H9 (cell line): ENCODE measurements around the gene ENKD1. TPM values are rescaled to one million over a fixed set of nuclear protein-coding genes. Genes with fewer than 3 reads are reported as not detected.

Experiments used
- DNase-seq: peaks from one replicate; pipeline ENCODE4 v3.0.0-alpha.2; 2017
- H2AFZ ChIP-seq: one replicate; pipeline ENCODE4 v1.6.1; 2013; ENCODE audit warnings: mild to moderate bottlenecking, low read length, control low read depth, moderate library complexity
- H2AK5ac ChIP-seq: 2 replicates; pipeline ENCODE4 v1.6.1; 2013; ENCODE audit warnings: low read length, control low read depth, mixed read lengths; ENCODE audit not compliant: insufficient read length
- H2BK120ac ChIP-seq: one replicate; pipeline ENCODE4 v1.6.1; 2013; ENCODE audit warnings: low read depth, mild to moderate bottlenecking, low read length, control low read depth, inconsistent platforms; ENCODE audit not compliant: poor library complexity, severe bottlenecking
- H2BK12ac ChIP-seq: 2 replicates; pipeline ENCODE4 v1.6.1; 2013; ENCODE audit warnings: low read length, control low read depth, mixed read lengths, low read depth; ENCODE audit not compliant: insufficient read length
- H2BK15ac ChIP-seq: 2 replicates; pipeline ENCODE4 v1.6.1; 2013; ENCODE audit warnings: low read depth, low read length, control low read depth
- H2BK20ac ChIP-seq: one replicate; pipeline ENCODE4 v1.6.1; 2013; ENCODE audit warnings: low read depth, mild to moderate bottlenecking, low read length, control low read depth, inconsistent platforms; ENCODE audit not compliant: poor library complexity, severe bottlenecking
- H2BK5ac ChIP-seq: 2 replicates; pipeline ENCODE4 v1.6.1; 2013; ENCODE audit warnings: low read length, control low read depth, mixed read lengths; ENCODE audit not compliant: insufficient read length
- H3K14ac ChIP-seq: 2 replicates; pipeline ENCODE4 v1.6.1; 2013; ENCODE audit warnings: low read length, control low read depth; ENCODE audit not compliant: insufficient read depth
- H3K18ac ChIP-seq: 2 replicates; pipeline ENCODE4 v1.6.1; 2013; ENCODE audit warnings: low read depth, mild to moderate bottlenecking, mixed read lengths, low read length, control low read depth; ENCODE audit not compliant: insufficient read length
- H3K23ac ChIP-seq: 2 replicates; pipeline ENCODE4 v1.6.1; 2013; ENCODE audit warnings: low read length, control low read depth, mixed read lengths, low read depth; ENCODE audit not compliant: insufficient read length
- H3K23me2 ChIP-seq: 2 replicates; pipeline ENCODE4 v1.6.1; 2013; ENCODE audit warnings: low read depth, mild to moderate bottlenecking, mixed read lengths, low read length, control low read depth; ENCODE audit not compliant: insufficient read length, poor library complexity, severe bottlenecking
- H3K27ac ChIP-seq: 2 replicates; pipeline ENCODE4 v1.5.1; 2013; ENCODE audit warnings: low read length, control low read depth, mixed read lengths, low read depth; ENCODE audit not compliant: insufficient read length
- H3K27me3 ChIP-seq: 2 replicates; pipeline ENCODE4 v1.6.1; 2013; ENCODE audit warnings: low read length, control low read depth, inconsistent platforms; ENCODE audit not compliant: insufficient read depth
- H3K4ac ChIP-seq: 2 replicates; pipeline ENCODE4 v1.6.1; 2013; ENCODE audit warnings: low read depth, mild to moderate bottlenecking, control low read depth, inconsistent platforms, low read length, moderate library complexity
- H3K4me1 ChIP-seq: 2 replicates; pipeline ENCODE4 v1.6.1; 2013; ENCODE audit warnings: low read length, control low read depth, inconsistent platforms; ENCODE audit not compliant: insufficient read depth
- H3K4me2 ChIP-seq: 2 replicates; pipeline ENCODE4 v1.6.1; 2013; ENCODE audit warnings: low read length, control low read depth, mixed read lengths; ENCODE audit not compliant: insufficient read length, insufficient read depth
- H3K56ac ChIP-seq: 2 replicates; pipeline ENCODE4 v1.6.1; 2013; ENCODE audit warnings: low read depth, mild to moderate bottlenecking, mixed read lengths, low read length, control low read depth; ENCODE audit not compliant: insufficient read length
- H3K79me1 ChIP-seq: 2 replicates; pipeline ENCODE4 v1.6.1; 2013; ENCODE audit warnings: low read depth, mild to moderate bottlenecking, moderate library complexity, low read length, control low read depth, inconsistent platforms; ENCODE audit not compliant: insufficient read depth, poor library complexity, severe bottlenecking
- H3K79me2 ChIP-seq: 2 replicates; pipeline ENCODE4 v1.6.1; 2013; ENCODE audit warnings: low read length, control low read depth, inconsistent platforms; ENCODE audit not compliant: insufficient read depth
- H3K9ac ChIP-seq: 2 replicates; pipeline ENCODE4 v1.6.1; 2013; ENCODE audit warnings: low read length, control low read depth, mixed read lengths; ENCODE audit not compliant: insufficient read length; ENCODE audit errors: extremely low read depth
- H3K9me3 ChIP-seq: one replicate; pipeline ENCODE4 v1.6.1; 2013; ENCODE audit warnings: low read depth, low read length, inconsistent platforms; ENCODE audit not compliant: control insufficient read depth
- H3T11ph ChIP-seq: one replicate; pipeline ENCODE4 v1.6.1; 2013; ENCODE audit warnings: mild to moderate bottlenecking, low read length, control low read depth, inconsistent platforms
- H4K20me1 ChIP-seq: one replicate; pipeline ENCODE4 v1.6.1; 2013; ENCODE audit not compliant: control insufficient read depth, insufficient read length, insufficient read depth
- H4K5ac ChIP-seq: 2 replicates; pipeline ENCODE4 v1.6.1; 2013; ENCODE audit warnings: low read depth, mild to moderate bottlenecking, mixed read lengths, low read length, control low read depth; ENCODE audit not compliant: insufficient read length
- H4K8ac ChIP-seq: replicated peaks from 2 replicates; pipeline ENCODE4 v1.6.1; 2013; ENCODE audit warnings: low read length, control low read depth, mixed read lengths, low read depth; ENCODE audit not compliant: insufficient read length
- H4K91ac ChIP-seq: 2 replicates; pipeline ENCODE4 v1.6.1; 2013; ENCODE audit warnings: low read depth, mild to moderate bottlenecking, moderate library complexity, mixed read lengths, low read length, control low read depth; ENCODE audit not compliant: insufficient read length
- H3K27ac Mint-ChIP-seq, 3 experiments: 2 replicates in 2 of 3; 3 replicates in 1 of 3; pipeline ENCODE4 v1.8.0; 2020 to 2021; ENCODE audit warnings: mixed read lengths in 3 of 3, mild to moderate bottlenecking in 1 of 3, moderate library complexity in 1 of 3
- H3K27me3 Mint-ChIP-seq: 2 replicates; pipeline ENCODE4 v1.8.0; 2021; ENCODE audit warnings: low read depth, mild to moderate bottlenecking, moderate library complexity, mixed read lengths
- H3K36me3 Mint-ChIP-seq, 3 experiments: 2 replicates in 2 of 3; 3 replicates in 1 of 3; pipeline ENCODE4 v1.8.0; 2020 to 2021; ENCODE audit warnings: low read depth in 3 of 3, mixed read lengths in 3 of 3; ENCODE audit not compliant: insufficient read depth in 1 of 3
- H3K4me1 Mint-ChIP-seq, 2 experiments: 2 replicates each; pipeline ENCODE4 v1.8.0; 2020; ENCODE audit warnings: mixed read lengths in 2 of 2
- H3K4me3 Mint-ChIP-seq, 2 experiments: 2 replicates in 1 of 2; 3 replicates in 1 of 2; pipeline ENCODE4 v1.8.0; 2020 to 2021; ENCODE audit warnings: mild to moderate bottlenecking in 2 of 2, mixed read lengths in 2 of 2, moderate library complexity in 1 of 2
- H3K9me3 Mint-ChIP-seq, 2 experiments: 2 replicates in 1 of 2; 3 replicates in 1 of 2; pipeline ENCODE4 v1.8.0; 2020; ENCODE audit warnings: mild to moderate bottlenecking in 2 of 2, mixed read lengths in 2 of 2, moderate library complexity in 1 of 2
- WGBS: extraction: QIAGEN DNeasy Blood & Tissue Kit; methylation state at CpG from one replicate; pipeline ENCODE4 v1.1.7; 2013; ENCODE audit warnings: missing lambda C conversion rate, low lambda C conversion rate, mixed read lengths; ENCODE audit not compliant: insufficient read length; ENCODE audit errors: extremely low coverage; 5-methylcytosine and 5-hydroxymethylcytosine counted together
- total RNA-seq: library from RNA; stranded (reverse); gene quantifications from 2 replicates; pipeline ENCODE4 v1.2.1, GENCODE V29; 2021
- TF ChIP-seq, protein P1 (sequence below): fragments of 200-600 bp; sonication (generic); conservative IDR thresholded peaks from 3 replicates; pipeline ENCODE4 v1.8.0; 2021; ENCODE audit warnings: antibody characterized with exemption, mild to moderate bottlenecking

Gene ENKD1
- total RNA-seq, 1 experiment from 2014 or later: 9.5 TPM

DNA sequence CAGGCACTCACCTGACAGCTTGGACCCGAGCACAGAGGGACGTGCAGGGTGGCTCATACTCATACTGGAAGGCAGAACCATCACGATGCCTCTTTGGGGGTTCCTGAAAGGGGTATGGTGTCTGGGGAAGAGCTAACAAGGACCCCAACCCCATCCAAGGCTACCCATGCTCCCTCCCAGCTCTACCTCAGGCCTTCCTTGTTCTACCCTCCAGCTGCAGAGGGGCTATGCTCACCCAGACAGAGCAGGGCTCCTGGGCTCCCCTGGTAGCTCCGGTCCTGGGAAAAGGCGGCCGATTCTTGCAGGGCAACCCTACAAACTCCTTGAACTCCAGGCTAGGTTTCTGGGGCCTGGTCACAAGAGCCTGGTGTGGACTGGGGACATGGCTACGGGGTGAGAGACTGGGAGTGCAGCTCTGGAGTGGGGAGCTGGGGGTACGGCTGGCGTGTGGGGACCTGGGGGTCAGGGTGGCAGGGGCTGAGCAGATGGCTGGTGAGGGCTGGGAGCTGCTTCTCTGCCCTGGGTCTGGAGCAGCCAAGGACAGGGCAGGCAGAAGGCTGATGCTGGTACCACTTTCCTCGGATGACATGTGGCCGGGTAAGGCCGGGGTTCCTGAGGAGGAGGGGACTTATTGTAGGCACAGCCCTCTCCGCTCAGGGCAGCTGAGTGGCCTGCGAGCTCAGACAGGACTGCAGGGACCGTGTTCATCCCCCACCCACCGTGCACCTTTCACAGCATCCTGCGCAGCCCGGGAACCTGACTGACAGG lies 8.6 kb downstream of the ENKD1 start:
- H2BK20ac ChIP-seq: no peak overlapping the region
- no peak overlapping the region for H2BK120ac ChIP-seq
- H2BK15ac ChIP-seq: no peak overlapping the region
- no peaks in the 10 kb centered on the region for H3K79me1 ChIP-seq
- no peaks in the 10 kb centered on the region for H3K4me1 ChIP-seq
- no peak overlapping the region for H3K9ac ChIP-seq
- peaks cover 12 to 21% of the 10 kb centered on the region in 2 experiments for H3K4me1 Mint-ChIP-seq
- no peak overlapping the region for H3K4me2 ChIP-seq
- H3K18ac ChIP-seq: no peak overlapping the region
- H3K79me2 ChIP-seq: no peaks in the 10 kb centered on the region
- H3K4ac ChIP-seq: no peak overlapping the region
- H2AK5ac ChIP-seq: no peak overlapping the region
- H3K27ac ChIP-seq: no peak overlapping the region
- H4K20me1 ChIP-seq: no peaks in the 10 kb centered on the region
- H4K8ac ChIP-seq: no peak overlapping the region
- TF ChIP-seq, protein P1, sequence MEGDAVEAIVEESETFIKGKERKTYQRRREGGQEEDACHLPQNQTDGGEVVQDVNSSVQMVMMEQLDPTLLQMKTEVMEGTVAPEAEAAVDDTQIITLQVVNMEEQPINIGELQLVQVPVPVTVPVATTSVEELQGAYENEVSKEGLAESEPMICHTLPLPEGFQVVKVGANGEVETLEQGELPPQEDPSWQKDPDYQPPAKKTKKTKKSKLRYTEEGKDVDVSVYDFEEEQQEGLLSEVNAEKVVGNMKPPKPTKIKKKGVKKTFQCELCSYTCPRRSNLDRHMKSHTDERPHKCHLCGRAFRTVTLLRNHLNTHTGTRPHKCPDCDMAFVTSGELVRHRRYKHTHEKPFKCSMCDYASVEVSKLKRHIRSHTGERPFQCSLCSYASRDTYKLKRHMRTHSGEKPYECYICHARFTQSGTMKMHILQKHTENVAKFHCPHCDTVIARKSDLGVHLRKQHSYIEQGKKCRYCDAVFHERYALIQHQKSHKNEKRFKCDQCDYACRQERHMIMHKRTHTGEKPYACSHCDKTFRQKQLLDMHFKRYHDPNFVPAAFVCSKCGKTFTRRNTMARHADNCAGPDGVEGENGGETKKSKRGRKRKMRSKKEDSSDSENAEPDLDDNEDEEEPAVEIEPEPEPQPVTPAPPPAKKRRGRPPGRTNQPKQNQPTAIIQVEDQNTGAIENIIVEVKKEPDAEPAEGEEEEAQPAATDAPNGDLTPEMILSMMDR: no peak
- H3K9me3 Mint-ChIP-seq: no peaks in the 10 kb centered on the region; a peak in 1 of 5 replicates
- H2BK5ac ChIP-seq: no peak overlapping the region
- DNase-seq: no peak
- H3K23ac ChIP-seq: no peak overlapping the region
- no peak overlapping the region for H4K91ac ChIP-seq
- H3K23me2 ChIP-seq: peaks cover 15% of the 10 kb centered on the region
- no peak overlapping the region for H3K56ac ChIP-seq
- no CpG with 5 or more reads among the region's 18 CpGs for WGBS
- no peaks in the 10 kb centered on the region for H3K9me3 ChIP-seq
- no peak overlapping the region for H3K14ac ChIP-seq
- H2AFZ ChIP-seq: no peak overlapping the region
- no peaks in the 10 kb centered on the region; the same call in 1 of the 2 replicates for H3K27me3 ChIP-seq
- no peak overlapping the region for H4K5ac ChIP-seq
- peaks cover 4% of the 10 kb centered on the region for H3K27me3 Mint-ChIP-seq
- H3K36me3 Mint-ChIP-seq: peaks cover 11 to 28% (median 17%) of the 10 kb centered on the region in 3 experiments
- peak overlapping the region in 1 of 2 experiments; percentile 94; a peak in 2 of 5 replicates for H3K4me3 Mint-ChIP-seq
- no peak overlapping the region for H3K27ac Mint-ChIP-seq
- H2BK12ac ChIP-seq: no peak overlapping the region
- H3T11ph ChIP-seq: no peak overlapping the region
